Retina (tissue), 1 donor: ENCODE measurements around the gene ALB.
"Not testable (repeated sequence)": the region's sequence is repeated elsewhere in the genome, so short reads cannot be mapped to it uniquely, and the experiment has no call there.

ENCODE experiments used
- DNase-seq: peaks from one replicate; pipeline ENCODE4 v3.0.0-alpha.2; 2016

The ALB gene

DNA sequence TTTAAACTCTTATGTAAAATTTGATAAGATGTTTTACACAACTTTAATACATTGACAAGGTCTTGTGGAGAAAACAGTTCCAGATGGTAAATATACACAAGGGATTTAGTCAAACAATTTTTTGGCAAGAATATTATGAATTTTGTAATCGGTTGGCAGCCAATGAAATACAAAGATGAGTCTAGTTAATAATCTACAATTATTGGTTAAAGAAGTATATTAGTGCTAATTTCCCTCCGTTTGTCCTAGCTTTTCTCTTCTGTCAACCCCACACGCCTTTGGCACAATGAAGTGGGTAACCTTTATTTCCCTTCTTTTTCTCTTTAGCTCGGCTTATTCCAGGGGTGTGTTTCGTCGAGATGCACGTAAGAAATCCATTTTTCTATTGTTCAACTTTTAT is at the start of gene ALB:
TSS of gene ALB (plus strand) at position 246 of the 400 bp plus-strand sequence. CDS start at position 287, 41 bp downstream.
- DNase-seq = no peak

GRCh38 chr4:73357174-73357573 is 46.9 kb upstream of the ALB start:
- not testable (repeated sequence) for DNase-seq

GRCh38 chr4:73369506-73370199 is 34.4 kb upstream of the ALB start:
- not testable (repeated sequence) for DNase-seq

- DNase-seq = no peak
These were observed 28.8 kb upstream of the ALB start for GRCh38 chr4:73375328-73375741.

- no peak for DNase-seq
These were observed 27.8 kb upstream of the ALB start for GRCh38 chr4:73376251-73376650.

- no peak for DNase-seq
These were observed 27.1 kb upstream of the ALB start for GRCh38 chr4:73376976-73377375.

DNA sequence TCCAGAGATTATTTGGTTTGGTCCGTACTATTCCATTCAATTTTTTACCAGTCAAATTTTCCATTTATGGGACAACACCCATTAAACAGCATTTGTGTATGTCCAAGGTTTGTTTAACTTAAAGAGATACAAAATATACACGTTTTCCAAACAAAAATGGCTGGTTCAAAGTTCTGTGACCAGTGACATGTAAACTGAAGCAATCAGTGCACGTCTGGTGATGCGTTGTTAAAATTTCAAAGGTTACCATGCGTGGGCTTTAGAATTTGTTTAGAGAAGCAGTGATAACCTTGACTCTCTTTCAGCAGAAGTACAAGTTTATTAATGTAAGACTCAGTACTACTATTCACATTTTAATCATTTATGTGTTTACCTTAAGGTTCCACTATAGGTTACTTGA is 25.2 kb upstream of the ALB start:
- DNase-seq = no peak

DNA sequence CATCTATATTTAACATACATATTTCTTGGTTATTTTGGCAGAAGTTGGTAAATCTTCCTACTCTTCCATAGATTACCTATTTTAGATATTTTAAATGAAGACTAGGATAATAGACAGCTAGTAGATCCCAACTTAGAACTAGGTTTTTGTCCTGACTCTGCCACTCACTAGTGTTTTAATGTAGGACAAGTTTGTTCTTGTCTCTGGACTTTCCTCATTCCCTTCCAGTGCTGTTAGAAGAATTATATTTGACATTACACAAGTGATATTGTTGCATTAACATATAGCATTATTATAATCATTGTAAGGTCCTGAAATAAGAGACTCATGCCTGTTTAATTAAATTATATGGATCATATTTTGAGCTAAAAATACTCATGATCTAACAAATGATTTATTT is 24.1 kb upstream of the ALB start:
- no peak for DNase-seq

DNA sequence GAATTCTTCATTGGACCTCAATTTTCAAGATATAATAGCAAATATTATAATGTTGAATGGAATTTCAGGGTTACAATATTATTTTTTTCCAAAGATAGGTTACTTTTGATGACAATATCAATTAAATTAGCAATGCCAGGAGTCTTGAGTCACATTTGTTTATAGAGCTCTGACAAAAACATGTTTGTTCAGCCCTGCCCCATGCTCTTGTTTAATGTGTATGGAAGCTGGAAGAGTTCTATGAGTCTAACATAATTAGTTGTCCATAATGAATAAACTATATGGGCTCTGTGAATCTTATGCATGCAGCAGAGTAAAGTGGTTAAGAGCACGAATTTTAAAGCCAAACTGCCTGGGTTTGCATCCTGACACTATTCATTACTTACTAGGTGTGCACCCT is 22.9 kb upstream of the ALB start:
- DNase-seq = no peak

- DNase-seq = no peak
These were observed 20.6 kb upstream of the ALB start for GRCh38 chr4:73383452-73383851.

GRCh38 chr4:73387552-73387951 is 16.5 kb upstream of the ALB start:
- no peak for DNase-seq

DNA sequence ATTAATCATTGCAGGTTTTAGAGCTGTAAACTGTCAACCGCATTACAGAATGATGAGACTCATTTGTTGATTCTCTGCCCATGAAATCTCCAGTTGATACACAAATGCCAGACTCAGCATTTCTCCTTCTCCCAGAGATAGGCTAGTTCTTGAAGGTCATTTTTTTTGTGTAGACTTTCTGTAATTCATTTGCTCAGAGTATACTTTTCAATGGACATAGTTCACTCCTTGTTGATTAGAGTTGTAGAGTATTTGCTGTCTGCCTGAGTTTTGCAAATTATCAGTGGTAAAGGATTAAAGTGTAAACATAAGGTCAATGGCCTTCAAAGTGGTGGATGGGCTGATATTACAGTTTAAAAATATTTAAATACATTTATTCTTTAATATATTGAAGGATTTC is 15.2 kb upstream of the ALB start:
- DNase-seq = no peak

DNA sequence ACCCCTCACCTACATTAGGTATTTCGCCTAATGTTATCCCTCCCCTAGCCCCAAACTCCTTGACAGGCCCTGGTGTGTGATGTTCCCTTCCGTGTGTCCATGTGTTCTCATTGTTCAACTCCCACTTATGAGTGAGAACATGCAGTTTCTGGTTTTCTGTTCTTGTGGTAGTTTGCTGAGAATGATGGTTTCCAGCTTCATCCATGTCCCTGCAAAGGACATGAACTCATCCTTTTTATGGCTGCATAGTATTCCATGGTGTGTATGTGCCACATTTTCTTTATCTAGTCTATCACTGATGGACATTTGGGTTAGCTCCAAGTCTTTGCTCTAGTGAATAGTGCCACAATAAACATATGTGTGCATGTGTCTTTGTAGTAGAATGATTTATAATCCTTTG is 14.4 kb upstream of the ALB start:
- not testable (repeated sequence) for DNase-seq

GRCh38 chr4:73391774-73392173 is 12.3 kb upstream of the ALB start:
- DNase-seq = no peak

- DNase-seq = no peak
These were observed 11.2 kb upstream of the ALB start for GRCh38 chr4:73392936-73393335.

GRCh38 chr4:73396304-73396703 is 7.8 kb upstream of the ALB start:
- no peak for DNase-seq

DNA sequence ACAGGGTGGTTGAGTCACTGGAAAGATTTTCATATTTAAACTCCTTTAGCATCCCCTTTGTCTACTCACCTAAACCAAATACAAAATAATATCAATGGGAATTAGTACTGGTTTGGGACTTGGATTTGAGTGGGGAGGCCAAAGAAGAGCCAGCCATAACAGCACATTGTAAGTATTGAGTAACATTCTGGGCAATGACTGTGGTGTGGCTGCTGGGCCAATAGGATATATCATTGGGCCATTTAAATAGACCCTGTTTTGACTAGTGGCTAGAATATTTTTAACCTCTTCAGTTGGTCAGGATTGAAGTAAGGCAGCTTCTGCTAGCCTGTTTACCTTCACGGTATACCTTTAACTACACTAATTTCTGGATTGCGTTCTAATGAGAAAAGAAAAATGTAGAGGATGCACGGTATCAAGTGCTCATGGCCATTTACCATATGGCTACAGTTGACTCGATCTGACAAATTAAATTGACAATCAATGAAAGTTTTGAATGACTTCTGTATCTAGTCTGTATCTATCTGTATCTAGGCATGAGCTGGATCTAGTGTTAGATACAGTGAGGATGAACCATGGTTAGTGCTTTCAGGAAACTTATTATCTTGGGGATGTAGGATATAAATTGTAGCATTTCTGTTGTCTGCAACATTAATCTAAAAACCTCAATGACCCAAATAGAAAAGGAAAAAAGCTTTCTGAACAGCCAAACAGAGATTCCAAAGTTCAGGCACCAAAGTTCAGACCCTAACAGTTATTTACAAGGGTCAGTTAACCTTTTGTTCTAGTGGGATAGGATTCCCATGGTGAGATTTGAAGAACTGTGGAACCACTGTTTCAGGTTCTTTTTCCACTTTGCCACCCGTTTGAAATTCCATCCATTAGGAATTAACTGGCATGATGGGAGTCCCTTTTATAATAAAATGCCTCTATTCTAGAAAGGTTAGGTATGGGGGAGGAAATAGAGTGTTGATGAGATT is 6.8 kb upstream of the ALB start:
- no peak for DNase-seq

GRCh38 chr4:73401412-73401811 is 2.7 kb upstream of the ALB start:
- no peak for DNase-seq

DNA sequence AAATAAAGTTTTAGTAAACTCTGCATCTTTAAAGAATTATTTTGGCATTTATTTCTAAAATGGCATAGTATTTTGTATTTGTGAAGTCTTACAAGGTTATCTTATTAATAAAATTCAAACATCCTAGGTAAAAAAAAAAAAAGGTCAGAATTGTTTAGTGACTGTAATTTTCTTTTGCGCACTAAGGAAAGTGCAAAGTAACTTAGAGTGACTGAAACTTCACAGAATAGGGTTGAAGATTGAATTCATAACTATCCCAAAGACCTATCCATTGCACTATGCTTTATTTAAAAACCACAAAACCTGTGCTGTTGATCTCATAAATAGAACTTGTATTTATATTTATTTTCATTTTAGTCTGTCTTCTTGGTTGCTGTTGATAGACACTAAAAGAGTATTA is 370 bp downstream of the ALB start:
- no peak for DNase-seq

DNA sequence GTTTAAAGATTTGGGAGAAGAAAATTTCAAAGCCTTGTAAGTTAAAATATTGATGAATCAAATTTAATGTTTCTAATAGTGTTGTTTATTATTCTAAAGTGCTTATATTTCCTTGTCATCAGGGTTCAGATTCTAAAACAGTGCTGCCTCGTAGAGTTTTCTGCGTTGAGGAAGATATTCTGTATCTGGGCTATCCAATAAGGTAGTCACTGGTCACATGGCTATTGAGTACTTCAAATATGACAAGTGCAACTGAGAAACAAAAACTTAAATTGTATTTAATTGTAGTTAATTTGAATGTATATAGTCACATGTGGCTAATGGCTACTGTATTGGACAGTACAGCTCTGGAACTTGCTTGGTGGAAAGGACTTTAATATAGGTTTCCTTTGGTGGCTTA is 1.1 kb downstream of the ALB start:
- DNase-seq = no peak

GRCh38 chr4:73406548-73406875 is 2.4 kb downstream of the ALB start:
- DNase-seq = no peak

GRCh38 chr4:73407227-73407673 is 3.2 kb downstream of the ALB start:
- no peak for DNase-seq

GRCh38 chr4:73408181-73408867 is 4.2 kb downstream of the ALB start:
- DNase-seq = no peak
